Measurements from ENCODE around the gene YES1. TPM values are rescaled to one million over a fixed set of nuclear protein-coding genes. Genes with fewer than 3 reads are reported as not detected.
A peak's percentile ranks its signal among the peaks of the same experiment; 100 is the strongest.

Gene YES1
- total RNA-seq = 10 to 100 TPM; 22.6 to 22.8 TPM

- Mint-ChIP-seq H3K4me1 (ENCODE audit: low read depth) (peaks cover 71% of the 10 kb centered on the region), H3K4me3 (peak within 1 kb of the TSS; percentile 93), H3K27me3 (ENCODE audit: low read depth) (no peaks in the 10 kb centered on the region), H3K36me3 (ENCODE audit: low read depth) (peaks cover 26% of the 10 kb centered on the region), H3K9me3 (ENCODE audit: insufficient read depth) (no peaks in the 10 kb centered on the region), H3K27ac (peak within 1 kb of the TSS; percentile 98)
- ChIA-PET CTCF (interaction anchor here (1.8 to 10.3 kb wide), 3 partner anchors 19 to 70 kb away, joined by 7 to 170 read pairs (median 14); no protein-coding TSS in a partner anchor), POLR2A (interaction anchor here (0.6 to 5.8 kb wide), 9 partner anchors 9 to 544 kb away, joined by 3 to 81 read pairs (median 3); partner anchors contain the start of genes THOC1 and TYMS)
- ATAC-seq = peak; percentile 60
- DNase-seq = no peak
Observed at GRCh38 chr18:811892-812375, at the start of gene YES1. YES1 (minus strand) TSS chr18:812242; CDS start chr18:756827, 55,415 bp downstream.

DNA sequence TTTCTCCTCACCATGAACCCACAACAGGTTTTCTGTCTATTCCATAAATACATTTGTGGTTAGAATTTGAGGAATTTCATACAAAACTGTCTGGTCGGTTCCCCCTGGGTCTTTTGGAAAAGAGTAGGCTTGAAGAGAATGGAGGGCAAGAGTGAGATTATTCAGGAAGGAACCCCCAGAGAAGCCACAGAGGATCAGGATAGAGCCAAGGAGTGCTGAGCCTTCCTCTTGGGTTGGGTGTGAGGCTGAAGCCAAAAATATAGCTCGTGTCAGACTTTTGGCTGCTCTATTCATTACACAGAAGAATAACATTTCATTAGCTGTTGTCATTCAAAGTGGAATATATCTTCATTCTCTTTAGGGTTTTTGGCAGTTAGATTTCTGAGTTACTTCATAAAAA is 45.9 kb upstream of the YES1 start:
- H3K9me3 Mint-ChIP-seq (ENCODE audit: insufficient read depth) = no peaks in the 10 kb centered on the region
- H3K27me3 Mint-ChIP-seq (ENCODE audit: low read depth) = peaks cover 4% of the 10 kb centered on the region
- POLR2A ChIA-PET = no interaction called here

DNA sequence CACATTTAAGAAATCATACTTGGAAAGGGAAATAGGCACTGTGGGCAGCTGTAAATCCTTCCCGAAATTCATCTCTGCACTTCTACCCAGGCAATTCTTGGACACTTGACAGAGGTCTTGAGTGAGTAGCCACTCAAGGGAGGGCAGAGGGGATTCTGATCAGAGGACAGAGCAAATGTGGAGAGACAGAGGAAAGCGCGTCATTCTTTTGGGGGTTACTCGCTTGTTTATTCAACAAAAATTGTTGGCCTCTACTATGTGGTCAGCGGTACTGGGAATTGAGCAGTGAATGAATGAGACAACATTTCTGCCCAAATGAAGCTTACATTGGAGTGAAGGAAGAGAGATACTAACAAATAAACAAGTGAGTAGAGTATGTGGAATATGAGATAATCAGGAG is 41.4 kb upstream of the YES1 start:
- H3K4me3 Mint-ChIP-seq = no peak overlapping the region
- no peaks in the 10 kb centered on the region for H3K9me3 Mint-ChIP-seq (ENCODE audit: insufficient read depth)
- peaks cover 2% of the 10 kb centered on the region for H3K27me3 Mint-ChIP-seq (ENCODE audit: low read depth)
- H3K36me3 Mint-ChIP-seq (ENCODE audit: low read depth) = no peaks in the 10 kb centered on the region
- no peak for DNase-seq
- ChIA-PET POLR2A (no interaction called here), CTCF (interaction anchor here (1.9 kb wide), 1 partner anchor 138 kb away, joined by 4 read pairs; no protein-coding TSS in a partner anchor)
- no peaks in the 10 kb centered on the region for H3K4me1 Mint-ChIP-seq (ENCODE audit: low read depth)
- no peak overlapping the region for H3K27ac Mint-ChIP-seq
- no peak for ATAC-seq

More for the DNA sequence above, 45.9 kb upstream of the YES1 start:
- CTCF ChIA-PET = interaction anchor here (0.6 kb wide), 1 partner anchor 19 kb away, joined by 3 read pairs; no protein-coding TSS in a partner anchor
- ATAC-seq (no peak), DNase-seq (no peak)
- no peak overlapping the region for H3K4me3 Mint-ChIP-seq
- H3K27ac Mint-ChIP-seq = no peak overlapping the region
- no peaks in the 10 kb centered on the region for H3K36me3 Mint-ChIP-seq (ENCODE audit: low read depth)
- H3K4me1 Mint-ChIP-seq (ENCODE audit: low read depth) = no peaks in the 10 kb centered on the region

GRCh38 chr18:850960-851359 is 38.9 kb upstream of the YES1 start:
- H3K27ac Mint-ChIP-seq = no peak overlapping the region
- CTCF ChIA-PET = no interaction called here
- H3K4me3 Mint-ChIP-seq = no peak overlapping the region
- no peak for DNase-seq
- H3K9me3 Mint-ChIP-seq (ENCODE audit: insufficient read depth) = no peaks in the 10 kb centered on the region
- H3K36me3 Mint-ChIP-seq (ENCODE audit: low read depth) = no peaks in the 10 kb centered on the region
- no peak for ATAC-seq
- POLR2A ChIA-PET = no interaction called here
- H3K27me3 Mint-ChIP-seq (ENCODE audit: low read depth) = no peaks in the 10 kb centered on the region
- H3K4me1 Mint-ChIP-seq (ENCODE audit: low read depth) = no peaks in the 10 kb centered on the region

DNA sequence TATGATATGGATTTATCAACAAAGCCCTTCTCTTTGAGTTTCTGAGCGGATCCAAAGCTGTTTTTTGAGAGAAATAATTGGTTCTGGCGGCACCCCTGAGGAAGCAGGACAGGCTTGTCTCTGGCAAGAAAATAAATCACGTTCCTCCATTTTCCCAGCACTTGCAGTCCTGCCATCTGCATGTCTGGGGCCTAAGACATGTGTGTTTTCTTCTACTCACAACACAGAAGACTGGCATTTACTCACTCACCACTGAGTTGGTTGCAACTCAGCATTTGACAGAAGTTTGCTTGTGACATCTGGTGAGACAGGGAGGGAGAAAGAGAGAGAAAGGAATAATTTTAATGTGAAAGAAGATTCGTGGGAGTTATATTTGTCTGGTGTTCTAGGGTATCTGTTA is 37.0 kb upstream of the YES1 start:
- Mint-ChIP-seq H3K27ac (no peak overlapping the region), H3K36me3 (ENCODE audit: low read depth) (no peaks in the 10 kb centered on the region), H3K4me3 (no peak overlapping the region), H3K4me1 (ENCODE audit: low read depth) (peaks cover 2% of the 10 kb centered on the region), H3K9me3 (ENCODE audit: insufficient read depth) (no peaks in the 10 kb centered on the region), H3K27me3 (ENCODE audit: low read depth) (no peaks in the 10 kb centered on the region)
- ChIA-PET POLR2A (no interaction called here), CTCF (interaction anchor here (3.0 kb wide), 1 partner anchor 10 kb away, joined by 14 read pairs; no protein-coding TSS in a partner anchor)
- DNase-seq (no peak), ATAC-seq (no peak)

DNA sequence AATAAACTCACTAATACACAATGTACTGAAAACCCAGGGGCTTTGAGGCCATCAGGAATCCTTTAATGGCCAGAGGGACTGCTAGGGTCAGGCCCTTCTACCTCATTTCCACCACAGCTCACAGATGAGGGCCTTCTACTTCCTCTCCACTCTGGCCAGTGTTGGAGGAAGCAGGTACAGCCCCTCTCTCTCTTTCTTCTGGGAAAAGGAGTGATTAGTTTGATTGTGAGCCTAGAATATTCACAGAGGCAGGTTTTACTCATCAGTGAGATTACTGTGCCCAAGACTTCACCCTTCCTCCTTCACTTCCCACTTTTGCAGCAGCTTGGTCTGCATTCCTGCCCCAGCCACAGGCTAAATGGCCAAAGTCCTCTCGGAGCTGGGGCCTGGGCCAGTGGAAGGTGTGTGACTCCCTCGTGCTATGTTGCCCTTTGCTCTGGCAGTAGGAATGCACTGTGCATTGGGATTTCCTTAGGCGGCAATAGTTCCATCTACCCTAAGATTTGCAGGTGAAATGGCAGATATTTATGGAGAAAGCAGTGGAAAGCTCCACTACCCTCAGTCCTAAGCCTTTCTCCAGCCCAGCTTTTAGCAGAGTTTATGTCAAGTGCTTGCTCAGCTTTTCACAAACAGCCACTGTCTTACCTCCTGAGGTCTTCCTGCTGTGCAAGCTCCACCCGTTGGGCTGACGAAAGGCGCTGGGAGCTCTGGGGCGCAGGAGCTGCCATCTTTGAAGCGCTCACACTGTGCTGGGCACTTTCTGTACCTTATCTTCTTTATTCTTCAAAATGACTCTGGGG is 36.2 kb upstream of the YES1 start:
- ChIA-PET CTCF (interaction anchor here (3.0 kb wide), 1 partner anchor 9 kb away, joined by 14 read pairs; no protein-coding TSS in a partner anchor), POLR2A (no interaction called here)

GRCh38 chr18:845152-845819 is 33.2 kb upstream of the YES1 start:
- ChIA-PET CTCF (interaction anchor here (1.1 to 1.3 kb wide), 2 partner anchors 133 to 221 kb away, joined by 4 read pairs; partner anchors contain the start of gene ENOSF1), POLR2A (no interaction called here)
- Mint-ChIP-seq H3K9me3 (ENCODE audit: insufficient read depth) (no peaks in the 10 kb centered on the region), H3K4me3 (no peak overlapping the region), H3K4me1 (ENCODE audit: low read depth) (peaks cover 2% of the 10 kb centered on the region), H3K36me3 (ENCODE audit: low read depth) (no peaks in the 10 kb centered on the region), H3K27me3 (ENCODE audit: low read depth) (peaks cover 6% of the 10 kb centered on the region), H3K27ac (no peak overlapping the region)
- DNase-seq = no peak
- ATAC-seq = no peak

More for the DNA sequence above, 36.2 kb upstream of the YES1 start:
- ATAC-seq = no peak
- no peaks in the 10 kb centered on the region for H3K9me3 Mint-ChIP-seq (ENCODE audit: insufficient read depth)
- H3K4me1 Mint-ChIP-seq (ENCODE audit: low read depth) = peaks cover 2% of the 10 kb centered on the region
- no peak overlapping the region for H3K4me3 Mint-ChIP-seq
- no peaks in the 10 kb centered on the region for H3K27me3 Mint-ChIP-seq (ENCODE audit: low read depth)
- DNase-seq = no peak
- H3K27ac Mint-ChIP-seq = no peak overlapping the region
- no peaks in the 10 kb centered on the region for H3K36me3 Mint-ChIP-seq (ENCODE audit: low read depth)

GRCh38 chr18:841647-842370 is 29.8 kb upstream of the YES1 start:
- CTCF ChIA-PET = interaction anchor here (0.9 to 4.3 kb wide), 7 partner anchors 11 to 218 kb away, joined by 3 to 74 read pairs (median 3); no protein-coding TSS in a partner anchor
- ATAC-seq = no peak
- no peak for DNase-seq
- Mint-ChIP-seq H3K27me3 (ENCODE audit: low read depth) (peaks cover 6% of the 10 kb centered on the region), H3K36me3 (ENCODE audit: low read depth) (no peaks in the 10 kb centered on the region), H3K27ac (no peak overlapping the region), H3K4me1 (ENCODE audit: low read depth) (peaks cover 7% of the 10 kb centered on the region), H3K9me3 (ENCODE audit: insufficient read depth) (no peaks in the 10 kb centered on the region), H3K4me3 (no peak overlapping the region)
- POLR2A ChIA-PET = interaction anchor here (0.5 kb wide), 1 partner anchor 222 kb away, joined by 4 read pairs; no protein-coding TSS in a partner anchor

DNA sequence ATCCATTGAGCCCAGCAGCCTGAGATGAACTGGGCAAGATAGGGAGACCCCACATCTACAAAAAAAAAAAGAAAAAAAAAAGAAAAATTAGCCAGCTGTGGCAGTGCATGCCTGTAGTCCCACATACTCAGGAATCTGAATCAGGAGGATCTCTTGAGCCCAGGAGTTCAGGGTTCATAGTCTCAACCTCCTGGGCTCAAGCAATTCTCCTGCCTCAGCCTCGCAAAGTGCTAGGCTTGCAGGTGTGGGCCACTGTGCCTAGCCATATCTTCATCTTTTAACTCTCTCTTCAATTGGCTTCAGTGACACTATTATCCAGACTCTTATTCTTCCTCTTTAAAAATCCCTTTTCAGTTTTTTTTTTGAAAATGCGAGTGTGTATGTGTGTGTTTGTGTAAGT is 28.5 kb upstream of the YES1 start:
- peaks cover 7% of the 10 kb centered on the region for H3K4me1 Mint-ChIP-seq (ENCODE audit: low read depth)
- CTCF ChIA-PET = interaction anchor here (0.8 to 4.3 kb wide), 12 partner anchors 10 to 216 kb away, joined by 3 to 74 read pairs (median 10); partner anchors contain the start of genes ENOSF1 and TYMS
- POLR2A ChIA-PET = no interaction called here
- no peak overlapping the region for H3K4me3 Mint-ChIP-seq
- H3K27me3 Mint-ChIP-seq (ENCODE audit: low read depth) = peaks cover 6% of the 10 kb centered on the region
- H3K27ac Mint-ChIP-seq = no peak overlapping the region
- ATAC-seq (no peak), DNase-seq (no peak)
- no peaks in the 10 kb centered on the region for H3K36me3 Mint-ChIP-seq (ENCODE audit: low read depth)
- H3K9me3 Mint-ChIP-seq (ENCODE audit: insufficient read depth) = no peaks in the 10 kb centered on the region

- Mint-ChIP-seq H3K4me1 (ENCODE audit: low read depth) (peaks cover 5% of the 10 kb centered on the region), H3K36me3 (ENCODE audit: low read depth) (no peaks in the 10 kb centered on the region), H3K27ac (no peak overlapping the region), H3K9me3 (ENCODE audit: insufficient read depth) (no peaks in the 10 kb centered on the region), H3K27me3 (ENCODE audit: low read depth) (peaks cover 6% of the 10 kb centered on the region), H3K4me3 (no peak overlapping the region)
- DNase-seq (no peak), ATAC-seq (no peak)
- ChIA-PET CTCF (interaction anchor here (0.8 to 4.3 kb wide), 43 partner anchors 8 to 680 kb away, joined by 3 to 74 read pairs (median 5); partner anchors contain the start of genes ENOSF1 and TYMS), POLR2A (no interaction called here)
Observed at GRCh38 chr18:840023-840408, 28.0 kb upstream of the YES1 start.

All from activated CD8-positive, alpha-beta T cell treated with anti-CD3 and anti-CD28 coated beads, Interleukin-2, amount 10 ng/mL, durations not matched to agents 7 days and 5 days (primary cell).